HUES6 (cell line): ENCODE data around the gene IL9R.
"Not testable (repeated sequence)": the region's sequence is repeated elsewhere in the genome, so short reads cannot be mapped to it uniquely, and the experiment has no call there.

ENCODE experiments used
- H3K27ac ChIP-seq: 2 replicates; pipeline ENCODE4 v1.7.0; 2013; ENCODE audit warnings: low read depth, mild to moderate bottlenecking, low read length, inconsistent platforms
- H3K27me3 ChIP-seq: 2 replicates; pipeline ENCODE4 v1.6.1; 2013; ENCODE audit warnings: low read length; ENCODE audit not compliant: control insufficient read depth, insufficient read depth
- H3K36me3 ChIP-seq: 2 replicates; pipeline ENCODE4 v1.6.1; 2013; ENCODE audit warnings: low read length; ENCODE audit not compliant: control insufficient read depth, insufficient read depth
- H3K4me1 ChIP-seq: 2 replicates; pipeline ENCODE4 v1.6.1; 2013; ENCODE audit warnings: low read length; ENCODE audit not compliant: control insufficient read depth, insufficient read depth
- H3K4me3 ChIP-seq: 2 replicates; pipeline ENCODE4 v1.5.1; 2013; ENCODE audit warnings: low read depth, low read length
- H3K9ac ChIP-seq: one replicate; pipeline ENCODE4 v1.6.1; 2013; ENCODE audit warnings: mild to moderate bottlenecking, low read length
- H3K9me3 ChIP-seq: 2 replicates; pipeline ENCODE4 v1.6.1; 2013; ENCODE audit warnings: low read depth, low read length; ENCODE audit not compliant: control insufficient read depth, insufficient read depth

Gene IL9R

DNA sequence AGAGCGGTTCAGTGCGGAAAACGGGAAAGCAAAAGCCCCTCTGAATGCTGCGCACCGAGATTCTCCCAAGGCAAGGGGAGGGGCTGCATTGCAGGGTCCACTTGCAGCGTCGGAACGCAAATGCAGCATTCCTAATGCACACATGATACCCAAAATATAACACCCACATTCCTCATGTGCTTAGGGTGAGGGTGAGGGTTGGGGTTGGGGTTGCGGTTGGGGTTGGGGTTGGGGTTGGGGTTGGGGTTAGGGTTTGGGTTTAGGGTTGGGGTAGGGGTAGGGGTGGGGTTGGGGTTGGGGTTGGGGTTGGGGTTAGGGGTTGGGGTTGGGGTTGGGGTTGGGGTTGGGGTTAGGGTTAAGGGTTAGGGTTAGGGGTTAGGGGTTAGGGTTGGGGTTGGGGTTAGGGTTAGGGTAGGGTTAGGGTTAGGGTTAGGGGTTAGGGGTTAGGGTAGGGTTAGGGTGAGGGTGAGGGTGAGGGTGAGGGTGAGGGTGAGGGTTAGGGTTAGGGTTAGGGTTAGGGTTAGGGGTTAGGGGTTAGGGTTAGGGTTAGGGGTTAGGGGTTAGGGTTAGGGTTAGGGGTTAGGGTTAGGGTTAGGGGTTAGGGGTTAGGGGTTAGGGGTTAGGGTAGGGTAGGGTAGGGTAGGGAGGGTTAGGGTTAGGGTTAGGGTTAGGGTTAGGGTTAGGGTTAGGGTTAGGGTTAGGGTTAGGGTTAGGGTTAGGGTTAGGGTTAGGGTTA is 32.4 kb downstream of the IL9R start:
- not testable (repeated sequence) for H3K27ac ChIP-seq, H3K9me3 ChIP-seq, H3K27me3 ChIP-seq, H3K36me3 ChIP-seq, H3K4me3 ChIP-seq, H3K9ac ChIP-seq, H3K4me1 ChIP-seq

DNA sequence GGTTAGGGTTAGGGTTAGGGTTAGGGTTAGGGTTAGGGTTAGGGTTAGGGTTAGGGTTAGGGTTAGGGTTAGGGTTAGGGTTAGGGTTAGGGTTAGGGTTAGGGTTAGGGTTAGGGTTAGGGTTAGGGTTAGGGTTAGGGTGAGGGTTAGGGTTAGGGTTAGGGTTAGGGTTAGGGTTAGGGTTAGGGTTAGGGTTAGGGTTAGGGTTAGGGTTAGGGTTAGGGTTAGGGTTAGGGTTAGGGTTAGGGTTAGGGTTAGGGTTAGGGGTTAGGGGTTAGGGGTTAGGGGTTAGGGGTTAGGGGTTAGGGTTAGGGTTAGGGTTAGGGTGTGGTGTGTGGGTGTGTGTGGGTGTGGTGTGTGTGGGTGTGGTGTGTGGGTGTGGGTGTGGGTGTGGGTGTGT is 33.0 kb downstream of the IL9R start:
- H3K4me1 ChIP-seq, H3K9ac ChIP-seq: not testable (repeated sequence)

More for the DNA sequence above, 33.0 kb downstream of the IL9R start:
- not testable (repeated sequence) for H3K27ac ChIP-seq, H3K4me3 ChIP-seq, H3K27me3 ChIP-seq, H3K9me3 ChIP-seq, H3K36me3 ChIP-seq
